Neural progenitor cell (in vitro differentiated cells): ENCODE results near the gene GRPR. TPM values are rescaled to one million over a fixed set of nuclear protein-coding genes. Genes with fewer than 3 reads are reported as not detected.

ENCODE experiments used
- DNase-seq: peaks from one replicate; pipeline ENCODE4 v3.0.0-alpha.2; 2016; ENCODE audit warnings: low spot score
- H2AFZ ChIP-seq: fragments of 200-600 bp; sonication (generic); replicated peaks from 2 replicates; pipeline ENCODE4 v1.6.1; 2016; ENCODE audit warnings: antibody characterized with exemption
- H3F3A ChIP-seq: fragments of 200-600 bp; sonication (generic); 2 replicates; pipeline ENCODE4 v1.6.1; 2016; ENCODE audit warnings: antibody characterized with exemption, low read depth
- H3K27ac ChIP-seq: fragments of 200-600 bp; sonication (generic); 2 replicates; pipeline ENCODE4 v1.5.1; 2016; ENCODE audit warnings: mild to moderate bottlenecking
- H3K27me3 ChIP-seq: fragments of 200-600 bp; sonication (generic); 2 replicates; pipeline ENCODE4 v1.6.1; 2016; ENCODE audit warnings: mild to moderate bottlenecking, moderate library complexity
- H3K36me3 ChIP-seq: fragments of 200-600 bp; sonication (generic); 2 replicates; pipeline ENCODE4 v1.5.1; 2016
- H3K4me1 ChIP-seq: fragments of 200-600 bp; sonication (generic); 2 replicates; pipeline ENCODE4 v1.6.1; 2016; ENCODE audit warnings: mixed run types
- H3K4me2 ChIP-seq: fragments of 200-600 bp; sonication (generic); 2 replicates; pipeline ENCODE4 v1.6.1; 2016
- H3K4me3 ChIP-seq: fragments of 200-600 bp; sonication (generic); 2 replicates; pipeline ENCODE4 v1.5.1; 2016
- H3K79me2 ChIP-seq: fragments of 200-600 bp; sonication (generic); 2 replicates; pipeline ENCODE4 v1.6.1; 2016; ENCODE audit warnings: low read depth
- H3K9ac ChIP-seq: fragments of 200-600 bp; sonication (generic); 2 replicates; pipeline ENCODE4 v1.6.1; 2016
- H3K9me3 ChIP-seq: fragments of 200-600 bp; sonication (generic); 2 replicates; pipeline ENCODE4 v1.5.1; 2016; ENCODE audit warnings: low read depth
- H4K20me1 ChIP-seq: fragments of 200-600 bp; sonication (generic); 2 replicates; pipeline ENCODE4 v1.6.1; 2016; ENCODE audit warnings: low read depth
- H3K27ac Mint-ChIP-seq: 3 replicates; pipeline ENCODE4 v1.8.0; 2021; ENCODE audit warnings: mixed read lengths
- H3K27me3 Mint-ChIP-seq: 2 replicates; pipeline ENCODE4 v1.8.0; 2022; ENCODE audit warnings: low read depth, mild to moderate bottlenecking, inconsistent platforms, moderate library complexity, mixed read lengths; ENCODE audit not compliant: insufficient read depth
- H3K36me3 Mint-ChIP-seq: 3 replicates; pipeline ENCODE4 v1.8.0; 2021; ENCODE audit warnings: mixed read lengths
- H3K4me1 Mint-ChIP-seq: 3 replicates; pipeline ENCODE4 v1.8.0; 2021; ENCODE audit warnings: mixed read lengths
- H3K4me3 Mint-ChIP-seq: 3 replicates; pipeline ENCODE4 v1.8.0; 2021; ENCODE audit warnings: mild to moderate bottlenecking, moderate library complexity, mixed read lengths
- H3K9me3 Mint-ChIP-seq: 3 replicates; pipeline ENCODE4 v1.8.0; 2020; ENCODE audit warnings: mixed read lengths
- CTCF ChIP-seq: fragments of 200-600 bp; sonication (generic); IDR thresholded peaks from 2 replicates; pipeline ENCODE4 v1.5.1; 2017; ENCODE audit warnings: antibody characterized with exemption, mild to moderate bottlenecking
- EZH2 ChIP-seq: fragments of 200-600 bp; sonication (generic); IDR thresholded peaks from 2 replicates; pipeline ENCODE4 v1.6.1; 2017; ENCODE audit warnings: antibody characterized with exemption, mild to moderate bottlenecking, moderate library complexity
- EZH2phosphoT487 ChIP-seq: fragments of 200-600 bp; sonication (generic); IDR thresholded peaks from 2 replicates; pipeline ENCODE4 v1.6.1; 2017; ENCODE audit warnings: antibody characterized with exemption
- total RNA-seq: library from RNA; depleted of rRNA; stranded (reverse); fragments of >200 nt; gene quantifications from 2 replicates; pipeline ENCODE4 v1.2.3, GENCODE V29; 2015; ENCODE audit warnings: low replicate concordance

The GRPR gene
- total RNA-seq, 1 donor from 2014 or later, result 2.8 TPM

GRCh38 chrX:16087076-16087475 is 36.3 kb upstream of the GRPR start:
- no peaks in the 10 kb centered on the region for H3K9me3 ChIP-seq
- H3K27ac Mint-ChIP-seq, result no peak overlapping the region

GRCh38 chrX:16089086-16089485 is 34.3 kb upstream of the GRPR start:
- Histone ChIP-seq H3K9ac (no peak overlapping the region), H3K4me3 (no peak overlapping the region), H3K36me3 (no peaks in the 10 kb centered on the region), H3F3A (no peaks in the 10 kb centered on the region), H3K79me2 (no peaks in the 10 kb centered on the region), H3K27me3 (no peaks in the 10 kb centered on the region), H4K20me1 (no peaks in the 10 kb centered on the region), H3K4me1 (peaks cover 11% of the 10 kb centered on the region), H2AFZ (no peak overlapping the region), H3K9me3 (no peaks in the 10 kb centered on the region), H3K4me2 (no peak overlapping the region), H3K27ac (no peak overlapping the region)
- Mint-ChIP-seq H3K27ac (no peak overlapping the region), H3K4me1 (peaks cover 4% of the 10 kb centered on the region), H3K9me3 (peaks cover 2% of the 10 kb centered on the region), H3K27me3 (peaks cover 2% of the 10 kb centered on the region), H3K36me3 (no peaks in the 10 kb centered on the region), H3K4me3 (no peak overlapping the region)
- no peak for DNase-seq
- TF ChIP-seq CTCF (no peak), EZH2 (no peak), EZH2phosphoT487 (no peak)

More at GRCh38 chrX:16087076-16087475, 36.3 kb upstream of the GRPR start:
- no peak overlapping the region for H3K27ac ChIP-seq
- peaks cover 9% of the 10 kb centered on the region for H3K4me1 Mint-ChIP-seq
- H3K79me2 ChIP-seq, result no peaks in the 10 kb centered on the region
- DNase-seq, result no peak
- no peaks in the 10 kb centered on the region for H3F3A ChIP-seq
- H3K4me2 ChIP-seq, result no peak overlapping the region
- H2AFZ ChIP-seq, result no peak overlapping the region
- H3K4me3 Mint-ChIP-seq, result no peak overlapping the region
- peaks cover 2% of the 10 kb centered on the region for H3K9me3 Mint-ChIP-seq
- no peak overlapping the region for H3K4me3 ChIP-seq
- H3K9ac ChIP-seq, result no peak overlapping the region
- no peaks in the 10 kb centered on the region for H3K27me3 ChIP-seq
- no peaks in the 10 kb centered on the region for H3K27me3 Mint-ChIP-seq
- H3K36me3 Mint-ChIP-seq, result no peaks in the 10 kb centered on the region
- no peaks in the 10 kb centered on the region for H4K20me1 ChIP-seq
- no peak for TF ChIP-seq CTCF
- no peak for TF ChIP-seq EZH2phosphoT487
- TF ChIP-seq EZH2, result no peak
- no peaks in the 10 kb centered on the region for H3K36me3 ChIP-seq
- H3K4me1 ChIP-seq, result peaks cover 19% of the 10 kb centered on the region

GRCh38 chrX:16096141-16096540 is 27.2 kb upstream of the GRPR start:
- Histone ChIP-seq H3K9me3 (no peaks in the 10 kb centered on the region), H3K36me3 (no peaks in the 10 kb centered on the region), H3K27ac (no peak overlapping the region), H3K9ac (no peak overlapping the region), H2AFZ (no peak overlapping the region), H3K79me2 (no peaks in the 10 kb centered on the region), H3K27me3 (no peaks in the 10 kb centered on the region), H3K4me1 (peaks cover 25% of the 10 kb centered on the region), H4K20me1 (no peaks in the 10 kb centered on the region), H3F3A (peaks cover 16% of the 10 kb centered on the region), H3K4me2 (peak overlapping the region; percentile 63), H3K4me3 (no peak overlapping the region)
- peak; percentile 55 for DNase-seq
- TF ChIP-seq EZH2phosphoT487 (no peak), CTCF (no peak)
- peaks cover 12% of the 10 kb centered on the region for H3K9me3 Mint-ChIP-seq
- peak overlapping the region; percentile 22 for H3K27ac Mint-ChIP-seq
- peaks cover 5% of the 10 kb centered on the region for H3K27me3 Mint-ChIP-seq
- peaks cover 27% of the 10 kb centered on the region for H3K4me1 Mint-ChIP-seq
- H3K36me3 Mint-ChIP-seq, result peaks cover 2% of the 10 kb centered on the region
- no peak overlapping the region for H3K4me3 Mint-ChIP-seq
